HFFc6 (cell line): ENCODE results near the gene PTH1R. TPM values are rescaled to one million over a fixed set of nuclear protein-coding genes. Genes with fewer than 3 reads are reported as not detected.
A peak's percentile ranks its signal among the peaks of the same experiment; 100 is the strongest.

Experiments
- DNase-seq: peaks from one replicate; pipeline ENCODE4 v3.0.0-alpha.2; 2018
- H3K27ac Mint-ChIP-seq: 2 replicates; pipeline ENCODE4 v1.8.0; 2020; ENCODE audit warnings: mild to moderate bottlenecking, mixed read lengths
- H3K27me3 Mint-ChIP-seq: 2 replicates; pipeline ENCODE4 v1.8.0; 2021; ENCODE audit warnings: mild to moderate bottlenecking, moderate library complexity, mixed read lengths; ENCODE audit not compliant: insufficient read depth
- H3K36me3 Mint-ChIP-seq: 2 replicates; pipeline ENCODE4 v1.8.0; 2021; ENCODE audit warnings: low read depth, mixed read lengths
- H3K4me1 Mint-ChIP-seq: 2 replicates; pipeline ENCODE4 v1.8.0; 2020; ENCODE audit warnings: low read depth, mixed read lengths
- H3K4me3 Mint-ChIP-seq: 2 replicates; pipeline ENCODE4 v1.8.0; 2020; ENCODE audit warnings: mild to moderate bottlenecking, moderate library complexity, mixed read lengths
- H3K9me3 Mint-ChIP-seq: 2 replicates; pipeline ENCODE4 v1.8.0; 2020; ENCODE audit warnings: mild to moderate bottlenecking, mixed read lengths
- CTCF ChIP-seq: fragments of 200-600 bp; sonication (generic); IDR thresholded peaks from 2 replicates; pipeline ENCODE4 v1.5.0; 2021; ENCODE audit warnings: antibody characterized with exemption, mild to moderate bottlenecking
- long read RNA-seq: library from polyadenylated mRNA; unstranded; transcript quantifications from one replicate; pipeline ENCODE4 v2.0.0, GENCODE V29; 2019
- total RNA-seq, 6 experiments: library from RNA; stranded (reverse); fragmentation: NEBNext Ultra II Directional; extraction: Animal tissue kit (Norgen Biotek cat#: 25700); gene quantifications; 2 replicates in 1 of 6; 3 replicates in 5 of 6; pipeline ENCODE4 v1.2.3, GENCODE V29; 2021

Gene PTH1R
- total RNA-seq = 1 to 10 TPM in 2 of 6 experiments, under 1 TPM in 3, not detected in 1; 0.09 to 1.4 (median 0.85) TPM
- long read RNA-seq = 0 reads

- no peak for TF ChIP-seq CTCF
- H3K36me3 Mint-ChIP-seq = no peaks in the 10 kb centered on the region; the same call in 1 of the 2 replicates
- H3K4me3 Mint-ChIP-seq = no peak within 1 kb of the TSS
- DNase-seq = no peak
- H3K27me3 Mint-ChIP-seq = peaks cover 15% of the 10 kb centered on the region
- H3K9me3 Mint-ChIP-seq = no peaks in the 10 kb centered on the region
- H3K27ac Mint-ChIP-seq = no peak within 1 kb of the TSS
- H3K4me1 Mint-ChIP-seq = peaks cover 21% of the 10 kb centered on the region
These were observed at the start of gene PTH1R for GRCh38 chr3:46877406-46878125. Gene PTH1R (plus strand): TSS chr3:46877721. CDS start chr3:46883560, 5,839 bp downstream.

GRCh38 chr3:46829699-46830208, 47.8 kb upstream of the PTH1R start:
- TF ChIP-seq CTCF = 0 out of 2 replicates have a peak, but pooled peaks have one; percentile 4
- H3K4me3 Mint-ChIP-seq = no peak overlapping the region
- DNase-seq = no peak
- H3K9me3 Mint-ChIP-seq = no peaks in the 10 kb centered on the region
- H3K4me1 Mint-ChIP-seq = no peaks in the 10 kb centered on the region
- H3K27ac Mint-ChIP-seq = no peak overlapping the region
- peaks cover 29% of the 10 kb centered on the region for H3K27me3 Mint-ChIP-seq
- no peaks in the 10 kb centered on the region for H3K36me3 Mint-ChIP-seq

GRCh38 chr3:46830801-46831200, 46.7 kb upstream of the PTH1R start:
- DNase-seq = no peak
- Mint-ChIP-seq H3K27me3 (peaks cover 34% of the 10 kb centered on the region), H3K4me3 (no peak overlapping the region), H3K4me1 (no peaks in the 10 kb centered on the region), H3K36me3 (no peaks in the 10 kb centered on the region), H3K27ac (no peak overlapping the region), H3K9me3 (no peaks in the 10 kb centered on the region)
- no peak for TF ChIP-seq CTCF

GRCh38 chr3:46831316-46831715, 46.2 kb upstream of the PTH1R start:
- Mint-ChIP-seq H3K27me3 (peaks cover 34% of the 10 kb centered on the region), H3K36me3 (no peaks in the 10 kb centered on the region), H3K27ac (no peak overlapping the region), H3K9me3 (no peaks in the 10 kb centered on the region), H3K4me3 (no peak overlapping the region), H3K4me1 (no peaks in the 10 kb centered on the region)
- TF ChIP-seq CTCF = no peak
- DNase-seq = no peak

GRCh38 chr3:46831841-46832240, 45.7 kb upstream of the PTH1R start:
- TF ChIP-seq CTCF = no peak
- peaks cover 34% of the 10 kb centered on the region for H3K27me3 Mint-ChIP-seq
- no peak overlapping the region for H3K4me3 Mint-ChIP-seq
- DNase-seq = no peak
- H3K4me1 Mint-ChIP-seq = no peaks in the 10 kb centered on the region
- H3K36me3 Mint-ChIP-seq = no peaks in the 10 kb centered on the region
- no peaks in the 10 kb centered on the region for H3K9me3 Mint-ChIP-seq
- no peak overlapping the region for H3K27ac Mint-ChIP-seq
